Naive thymus-derived CD8-positive, alpha-beta T cell (primary cell): ENCODE measurements around the gene NTN1. TPM values are rescaled to one million over a fixed set of nuclear protein-coding genes. Genes with fewer than 3 reads are reported as not detected.
"Not testable (repeated sequence)": the region's sequence is repeated elsewhere in the genome, so short reads cannot be mapped to it uniquely, and the experiment has no call there.

Source experiments
- ATAC-seq, 2 donors: fragments of 150-1000 bp; cut with Tn5 transposase in 1 of 2; sonication (Bioruptor Pico), chemical (Tn5 transposase) in 1 of 2; 1 replicate in 1 of 2; 2 replicates in 1 of 2; pipeline ENCODE4 v1.10.0; 2021; ENCODE audit warnings: mild to moderate bottlenecking in 2 of 2, moderate library complexity in 2 of 2
- POLR2A ChIA-PET: fragments of 350-600 bp; sonication (Branson Sonifier 250); formaldehyde crosslinking; loops from one replicate; lab custom pipeline; 2021; ENCODE audit warnings: antibody characterized with exemption; lab: Charles Lee
- DNase-seq, 10 donors: peaks; one replicate each; pipeline versions ENCODE4 v3.0.0 to v3.0.0-alpha.2; 2020 to 2022
- H3K27ac Mint-ChIP-seq, 10 donors: one replicate each; pipeline ENCODE4 v1.8.0; 2020 to 2022; ENCODE audit warnings: mild to moderate bottlenecking in 10 of 10, mixed read lengths in 10 of 10, moderate library complexity in 4 of 10, inconsistent platforms in 1 of 10
- H3K27me3 Mint-ChIP-seq, 5 donors: one replicate each; pipeline ENCODE4 v1.8.0; 2021 to 2022; ENCODE audit warnings: mixed read lengths in 5 of 5
- H3K36me3 Mint-ChIP-seq, 3 donors: one replicate each; pipeline ENCODE4 v1.8.0; 2020 to 2022; ENCODE audit warnings: mixed read lengths in 3 of 3, mild to moderate bottlenecking in 2 of 3, inconsistent platforms in 1 of 3
- H3K4me1 Mint-ChIP-seq, 4 donors: one replicate each; pipeline ENCODE4 v1.8.0; 2021 to 2022; ENCODE audit warnings: mixed read lengths in 4 of 4
- H3K4me3 Mint-ChIP-seq, 10 donors: one replicate each; pipeline ENCODE4 v1.8.0; 2020 to 2022; ENCODE audit warnings: mild to moderate bottlenecking in 10 of 10, mixed read lengths in 10 of 10, moderate library complexity in 6 of 10, inconsistent platforms in 1 of 10
- H3K9me3 Mint-ChIP-seq, 9 donors: one replicate each; pipeline ENCODE4 v1.8.0; 2020 to 2022; ENCODE audit warnings: mixed read lengths in 9 of 9, mild to moderate bottlenecking in 3 of 9, inconsistent platforms in 1 of 9, moderate library complexity in 1 of 9
- polyA plus RNA-seq, 3 donors: library from polyadenylated mRNA; unstranded; fragments of 300-500 nt; fragmentation: Illumina TruSeq; gene quantifications; one replicate each; pipeline ENCODE4 v1.2.3, GENCODE V29; 2021
- total RNA-seq, 8 experiments: library from RNA in 2 of 8; stranded (reverse) in 2 of 8; gene quantifications; one replicate each; pipeline ENCODE4 v1.2.3 and lab custom pipeline; 2021 to 2026

The NTN1 gene
- total and polyA plus RNA-seq, 5 experiments from 2014 or later, result 0.05 TPM; not detected in 4

DNA sequence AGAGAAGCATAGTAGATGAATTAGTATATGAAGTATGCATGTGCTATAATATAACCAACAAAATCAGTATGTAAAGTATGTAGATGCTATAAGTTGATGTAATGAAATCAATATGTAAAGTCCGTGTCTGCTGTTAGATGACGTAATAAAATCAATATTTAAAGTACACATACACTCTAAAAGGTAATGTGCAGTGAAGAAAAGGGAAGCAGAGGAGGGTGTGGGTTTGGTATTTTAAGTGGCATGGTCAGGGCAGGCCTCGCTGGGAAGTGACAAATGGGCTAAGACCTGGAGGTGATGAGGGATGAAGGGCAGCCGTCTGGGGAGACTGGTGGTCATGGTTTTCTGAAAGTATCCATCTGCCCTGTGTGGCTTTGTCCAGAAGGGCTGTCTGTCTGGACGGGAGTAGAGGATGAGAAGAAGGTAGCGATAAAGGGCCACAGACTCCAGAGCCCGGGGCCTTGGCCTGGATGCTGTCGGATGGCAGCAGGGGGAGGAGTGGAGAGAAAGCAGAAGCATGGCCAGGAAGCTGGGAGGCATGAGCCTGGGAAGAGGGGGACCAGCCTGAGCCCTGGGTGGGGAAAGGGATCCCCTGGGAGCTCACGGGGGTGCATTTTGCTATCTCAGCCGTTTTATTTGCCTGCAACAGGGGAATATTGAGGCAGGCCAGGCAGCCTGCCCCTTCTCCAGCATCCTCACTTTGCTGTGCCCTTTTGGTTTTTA, 121.6 kb downstream of the NTN1 start:
- H3K27ac Mint-ChIP-seq, result no peak overlapping the region
- ATAC-seq, result no peak
- no peaks in the 10 kb centered on the region for H3K9me3 Mint-ChIP-seq
- POLR2A ChIA-PET, result no interaction called here
- no peak for DNase-seq
- no peaks in the 10 kb centered on the region for H3K36me3 Mint-ChIP-seq
- no peak overlapping the region for H3K4me3 Mint-ChIP-seq
- peaks cover 0 to 2% (median 0%) of the 10 kb centered on the region in 4 donors for H3K4me1 Mint-ChIP-seq
- H3K27me3 Mint-ChIP-seq, result no peaks in the 10 kb centered on the region

DNA sequence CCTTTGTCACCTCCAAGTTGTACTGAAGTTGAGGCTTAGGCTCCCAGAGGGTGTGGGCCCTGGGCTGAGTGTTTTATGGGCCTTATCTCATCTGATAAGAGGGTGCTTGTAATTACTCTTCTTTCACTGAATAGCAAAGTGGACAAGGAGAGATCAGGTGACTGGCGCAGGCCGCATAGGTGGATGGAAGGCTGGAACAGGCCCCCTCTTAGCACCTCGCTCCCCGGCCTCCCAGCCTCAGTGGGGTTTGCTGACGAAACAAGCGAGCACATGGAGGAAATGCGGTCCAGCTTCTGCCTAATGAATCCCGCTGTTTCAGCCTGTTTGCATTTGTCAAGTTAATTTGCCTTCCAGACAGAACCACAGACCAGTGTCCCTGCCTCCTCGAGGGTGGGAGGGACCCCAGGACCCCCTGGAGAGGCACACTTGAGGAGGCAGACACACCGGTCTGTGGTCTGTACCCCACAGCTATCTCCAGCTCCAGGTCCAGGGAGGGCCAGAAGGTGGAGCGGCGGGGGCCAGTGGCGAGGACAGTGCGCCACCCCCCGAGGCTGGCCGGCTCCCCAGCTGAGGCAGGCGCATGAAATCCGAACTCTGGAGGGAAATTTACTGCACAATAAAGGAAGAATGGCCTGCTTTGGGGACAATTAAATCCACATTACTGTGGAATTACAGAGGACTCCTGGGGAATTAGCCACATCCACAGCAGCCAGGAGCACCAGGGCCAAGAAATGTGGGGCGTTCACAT, 123.4 kb downstream of the NTN1 start:
- Mint-ChIP-seq H3K4me1 (peaks cover 0 to 2% (median 0%) of the 10 kb centered on the region in 4 donors), H3K36me3 (no peaks in the 10 kb centered on the region), H3K27me3 (peaks cover 0 to 3% (median 0%) of the 10 kb centered on the region in 5 donors), H3K9me3 (no peaks in the 10 kb centered on the region), H3K4me3 (no peak overlapping the region), H3K27ac (no peak overlapping the region)
- POLR2A ChIA-PET, result no interaction called here
- ATAC-seq (no peak), DNase-seq (no peak)

DNA sequence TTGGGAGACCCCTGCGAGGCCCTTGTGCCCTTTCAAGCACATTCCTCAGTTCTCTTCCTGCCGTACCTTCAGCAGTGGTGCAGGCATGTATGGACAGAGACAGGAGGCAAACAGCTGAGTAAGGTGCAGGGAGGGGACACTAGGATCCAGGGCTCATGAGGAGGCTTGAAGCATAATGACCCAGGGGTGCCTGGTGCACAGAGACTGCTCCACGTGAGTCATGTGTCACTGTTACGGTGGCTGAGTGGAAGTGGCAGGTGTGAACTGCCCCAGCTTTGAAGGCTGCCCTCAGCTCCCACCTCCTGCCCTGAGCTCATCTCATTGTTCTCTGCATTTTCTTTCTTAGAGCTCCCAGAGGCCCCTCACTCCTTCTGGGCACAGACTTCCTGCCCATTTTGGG, 124.8 kb downstream of the NTN1 start:
- Mint-ChIP-seq H3K4me1 (peaks cover 0 to 2% (median 0%) of the 10 kb centered on the region in 4 donors), H3K27ac (peak overlapping the region in 1 of 10 donors; percentile 34), H3K4me3 (no peak overlapping the region), H3K9me3 (no peaks in the 10 kb centered on the region), H3K27me3 (peaks cover 0 to 3% (median 0%) of the 10 kb centered on the region in 5 donors), H3K36me3 (no peaks in the 10 kb centered on the region)
- no peak for DNase-seq
- POLR2A ChIA-PET, result no interaction called here
- no peak for ATAC-seq

DNA sequence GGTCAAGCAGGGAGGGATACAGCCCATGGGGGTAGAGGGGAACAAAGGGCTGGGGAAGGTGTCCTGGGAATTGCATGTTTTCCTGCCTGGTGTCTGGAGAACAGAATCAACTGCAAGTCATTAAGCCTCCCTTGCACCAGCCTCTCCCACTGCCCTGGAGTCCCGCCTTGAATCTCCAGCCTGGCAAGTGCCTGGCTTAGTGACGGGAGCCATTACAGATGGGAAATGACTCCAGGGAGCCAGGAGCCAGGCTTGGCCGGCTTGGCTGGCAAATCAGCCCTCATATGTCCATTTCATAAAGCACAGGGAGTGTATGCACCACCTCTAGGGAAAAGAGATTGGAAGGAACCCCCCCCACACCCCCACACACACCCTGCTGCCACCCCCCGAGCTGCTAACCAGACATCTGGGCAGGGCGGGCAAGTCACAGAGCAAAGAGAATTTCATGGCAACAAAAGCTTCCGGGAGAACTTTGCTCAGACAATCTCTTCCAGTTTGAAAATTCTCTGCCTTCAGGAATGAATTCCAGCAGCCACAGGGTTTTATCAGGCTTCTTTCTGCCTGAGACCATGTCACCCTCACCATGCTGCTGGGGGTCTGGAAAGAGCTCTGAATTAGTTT, 127.7 kb downstream of the NTN1 start:
- Mint-ChIP-seq H3K36me3 (no peaks in the 10 kb centered on the region), H3K4me3 (no peak overlapping the region), H3K27ac (peak overlapping the region in 1 of 10 donors; percentile 33), H3K9me3 (no peaks in the 10 kb centered on the region), H3K27me3 (peaks cover 0 to 3% (median 0%) of the 10 kb centered on the region in 5 donors), H3K4me1 (no peaks in the 10 kb centered on the region)
- DNase-seq, result no peak
- POLR2A ChIA-PET, result no interaction called here
- no peak for ATAC-seq

DNA sequence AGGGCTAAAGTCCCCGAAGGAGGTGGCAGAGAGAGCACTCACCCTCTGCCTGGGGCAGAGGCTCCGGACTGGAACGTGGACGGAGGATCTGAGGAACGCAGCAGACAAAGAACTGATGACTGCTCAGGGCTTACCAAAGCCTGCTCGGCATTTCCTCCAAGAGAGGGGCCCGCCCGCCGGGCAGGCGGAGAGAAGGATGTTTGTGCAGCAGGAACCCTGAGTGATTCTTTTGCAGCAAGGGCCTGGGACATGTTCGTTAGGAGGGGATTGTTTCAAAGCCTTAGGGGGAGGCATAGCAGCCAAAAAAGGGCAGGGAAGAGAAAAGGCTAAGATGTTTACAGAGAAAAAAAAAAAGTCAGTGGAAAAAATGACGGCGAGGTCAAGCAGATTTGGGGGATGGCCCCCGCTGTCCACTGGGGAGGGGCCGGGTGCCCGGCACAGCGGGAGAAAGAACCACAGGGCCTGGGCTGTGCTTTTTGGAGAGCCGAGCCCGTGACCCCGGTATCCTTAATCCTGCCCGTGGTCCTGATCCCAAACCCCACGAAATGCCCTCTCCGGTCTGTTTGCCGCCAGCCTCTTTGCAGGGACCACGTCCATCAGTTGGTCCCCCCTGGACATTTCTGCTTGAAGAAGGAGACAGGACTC, 129.3 kb downstream of the NTN1 start:
- no peak overlapping the region for H3K4me3 Mint-ChIP-seq
- H3K36me3 Mint-ChIP-seq, result no peaks in the 10 kb centered on the region
- no peak for ATAC-seq
- H3K9me3 Mint-ChIP-seq, result no peaks in the 10 kb centered on the region
- DNase-seq, result no peak
- POLR2A ChIA-PET, result no interaction called here
- no peaks in the 10 kb centered on the region for H3K4me1 Mint-ChIP-seq
- H3K27me3 Mint-ChIP-seq, result peaks cover 0 to 3% (median 0%) of the 10 kb centered on the region in 5 donors
- H3K27ac Mint-ChIP-seq, result peak overlapping the region in 1 of 10 donors; percentile 34

DNA sequence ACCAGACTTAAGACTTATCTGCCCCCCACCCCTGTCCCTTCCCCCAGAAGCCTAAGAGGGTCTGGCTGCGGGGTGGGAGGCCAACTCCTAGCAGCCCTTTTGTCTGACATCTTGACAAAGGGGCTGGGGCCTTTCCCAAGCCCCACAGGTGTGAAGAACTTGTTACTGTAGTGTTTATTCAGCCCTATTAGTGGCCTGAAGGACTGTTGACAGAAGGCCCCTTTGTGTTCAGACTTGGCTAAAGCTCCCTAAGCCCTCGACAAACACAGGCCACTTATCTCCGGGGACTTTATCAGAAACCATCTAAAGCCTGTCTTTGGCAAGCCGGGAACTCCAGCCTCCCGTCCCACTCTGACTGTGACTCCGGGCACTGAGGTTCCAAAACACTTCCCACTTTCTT, 129.8 kb downstream of the NTN1 start:
- no peaks in the 10 kb centered on the region for H3K36me3 Mint-ChIP-seq
- POLR2A ChIA-PET, result no interaction called here

DNA sequence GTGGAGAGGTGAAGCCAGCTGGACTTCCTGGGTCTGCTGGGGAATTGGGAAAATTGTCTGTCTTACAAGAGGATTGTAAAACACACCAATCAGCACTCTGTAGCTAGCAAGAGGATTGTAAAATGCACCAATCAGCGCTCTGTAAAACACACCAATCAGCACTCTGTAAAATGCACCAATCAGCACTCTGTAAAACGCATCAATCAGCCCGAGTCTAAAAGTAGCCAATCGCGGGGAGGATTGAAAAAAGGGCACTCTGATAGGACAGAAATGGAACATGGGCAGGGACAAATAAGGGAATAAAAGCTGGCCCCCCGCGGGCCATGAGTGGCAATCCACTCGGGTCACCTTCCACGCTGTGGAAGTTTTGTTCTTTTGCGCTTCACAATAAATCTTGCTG, 130.4 kb downstream of the NTN1 start:
- H3K4me1 Mint-ChIP-seq, H3K4me3 Mint-ChIP-seq, H3K36me3 Mint-ChIP-seq, H3K27ac Mint-ChIP-seq, H3K9me3 Mint-ChIP-seq, DNase-seq, ATAC-seq, POLR2A ChIA-PET, H3K27me3 Mint-ChIP-seq: not testable (repeated sequence)

More for the DNA sequence above, 129.8 kb downstream of the NTN1 start:
- no peak for ATAC-seq
- Mint-ChIP-seq H3K27me3 (peaks cover 0 to 3% (median 0%) of the 10 kb centered on the region in 5 donors), H3K27ac (peak overlapping the region in 1 of 10 donors; percentile 34), H3K9me3 (no peaks in the 10 kb centered on the region), H3K4me3 (no peak overlapping the region), H3K4me1 (no peaks in the 10 kb centered on the region)
- no peak for DNase-seq

DNA sequence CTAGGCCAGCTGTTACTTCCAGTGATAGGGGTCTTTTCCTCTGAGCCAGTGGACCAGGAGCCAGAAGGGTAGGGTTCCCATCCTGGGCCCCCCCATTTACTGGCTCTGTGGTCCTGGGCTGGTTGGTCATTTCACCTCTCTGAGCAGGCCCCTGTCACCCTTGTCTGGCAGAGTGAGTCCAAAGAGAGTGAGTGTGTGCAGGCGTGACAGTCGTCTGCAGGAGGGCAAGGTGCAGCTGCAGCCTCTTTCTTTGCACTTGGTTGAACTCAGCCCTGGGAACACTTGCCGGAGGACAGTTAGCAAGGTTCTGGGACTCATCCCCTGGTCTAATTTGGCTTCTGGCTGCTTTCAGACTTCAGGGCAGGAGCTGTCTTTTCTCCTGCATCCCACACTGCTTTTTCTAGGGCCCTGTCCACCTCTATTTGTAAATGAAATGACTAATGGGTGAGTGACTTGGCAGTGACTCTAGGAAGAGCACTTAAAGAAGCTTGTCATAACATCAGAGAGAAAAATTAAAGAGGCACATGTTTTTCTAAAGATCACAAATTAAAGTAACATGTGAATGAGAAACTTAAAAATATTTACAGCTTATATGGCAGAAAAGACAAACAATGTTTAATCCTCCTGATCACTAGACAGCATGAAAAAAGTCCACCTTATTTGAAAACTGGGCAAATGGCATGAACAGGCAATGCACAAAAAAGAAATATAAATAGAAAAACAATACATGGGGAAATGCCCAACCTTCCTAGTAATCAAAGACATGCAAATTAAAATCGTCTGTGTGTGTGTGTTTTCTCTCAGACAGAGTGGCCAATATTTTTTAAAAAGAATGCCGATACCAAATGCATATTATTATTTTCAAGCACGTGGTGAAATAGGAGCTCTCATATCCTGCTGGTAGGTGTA, 137.5 kb downstream of the NTN1 start:
- Mint-ChIP-seq H3K27me3 (peaks cover 0 to 3% (median 0%) of the 10 kb centered on the region in 5 donors), H3K4me3 (no peak overlapping the region), H3K4me1 (no peaks in the 10 kb centered on the region), H3K36me3 (peaks cover 0 to 6% (median 3%) of the 10 kb centered on the region in 3 donors), H3K9me3 (peaks cover 0 to 9% (median 0%) of the 10 kb centered on the region in 9 donors), H3K27ac (no peak overlapping the region)
- ATAC-seq (no peak), DNase-seq (no peak)
- POLR2A ChIA-PET, result no interaction called here

DNA sequence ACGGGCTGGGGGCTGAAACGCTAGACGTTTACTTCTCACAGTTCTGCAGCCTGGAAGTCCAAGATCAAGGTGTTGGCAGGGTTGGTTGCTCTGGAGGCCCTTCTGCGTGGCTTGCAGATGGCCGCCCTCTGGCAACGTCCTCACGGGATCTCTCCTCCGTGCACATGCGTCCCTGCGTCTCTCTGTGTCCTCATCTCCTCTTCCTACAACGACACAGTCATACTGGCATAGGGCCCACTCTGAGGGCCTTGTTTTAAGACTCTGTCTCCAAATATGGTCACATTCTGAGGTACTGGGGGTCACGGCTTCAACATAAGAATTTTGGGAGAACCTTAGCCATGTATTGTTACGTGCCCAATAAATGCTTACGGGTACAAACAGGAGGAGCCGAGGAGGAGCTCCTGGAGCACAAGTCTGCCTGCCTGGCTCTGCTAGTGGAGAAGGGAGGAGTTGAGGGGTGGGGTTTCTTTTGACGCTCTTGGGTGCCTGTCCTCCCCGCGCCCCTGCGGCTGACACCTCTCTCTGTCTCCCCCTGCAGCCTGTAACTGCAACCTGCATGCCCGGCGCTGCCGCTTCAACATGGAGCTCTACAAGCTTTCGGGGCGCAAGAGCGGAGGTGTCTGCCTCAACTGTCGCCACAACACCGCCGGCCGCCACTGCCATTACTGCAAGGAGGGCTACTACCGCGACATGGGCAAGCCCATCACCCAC, 141.1 kb downstream of the NTN1 start:
- Mint-ChIP-seq H3K4me3 (no peak overlapping the region), H3K27ac (peak overlapping the region in 1 of 10 donors; percentile 40), H3K27me3 (peaks cover 0 to 3% (median 0%) of the 10 kb centered on the region in 5 donors), H3K36me3 (peaks cover 0 to 6% (median 3%) of the 10 kb centered on the region in 3 donors), H3K4me1 (no peaks in the 10 kb centered on the region), H3K9me3 (peaks cover 0 to 9% (median 0%) of the 10 kb centered on the region in 9 donors)
- DNase-seq, result no peak
- POLR2A ChIA-PET, result no interaction called here
- ATAC-seq, result no peak

DNA sequence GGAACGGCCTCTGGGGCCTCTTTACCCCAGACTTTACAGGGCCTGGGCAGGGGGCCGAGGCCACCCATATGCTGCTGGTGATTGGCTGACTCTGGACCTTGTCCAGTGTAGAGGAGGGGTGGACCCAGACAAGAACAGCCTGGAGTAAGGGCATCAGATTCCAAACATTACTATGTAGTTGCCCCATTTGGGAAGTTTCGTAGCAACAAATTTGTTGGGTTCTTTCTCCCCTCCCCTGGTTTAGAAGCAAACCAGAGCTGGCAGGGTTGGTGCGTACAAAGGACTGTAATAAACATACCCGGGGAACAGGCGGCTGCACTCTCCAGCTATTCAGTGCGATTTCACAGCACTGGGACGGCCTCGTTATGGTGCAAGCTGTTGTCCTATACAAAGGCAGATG, 145.5 kb downstream of the NTN1 start:
- Mint-ChIP-seq H3K27ac (no peak overlapping the region), H3K4me3 (no peak overlapping the region), H3K9me3 (peaks cover 0 to 3% (median 0%) of the 10 kb centered on the region in 9 donors), H3K27me3 (peaks cover 1 to 10% (median 4%) of the 10 kb centered on the region in 5 donors), H3K4me1 (no peaks in the 10 kb centered on the region), H3K36me3 (no peaks in the 10 kb centered on the region)
- no peak for DNase-seq
- POLR2A ChIA-PET, result no interaction called here
- ATAC-seq, result no peak

DNA sequence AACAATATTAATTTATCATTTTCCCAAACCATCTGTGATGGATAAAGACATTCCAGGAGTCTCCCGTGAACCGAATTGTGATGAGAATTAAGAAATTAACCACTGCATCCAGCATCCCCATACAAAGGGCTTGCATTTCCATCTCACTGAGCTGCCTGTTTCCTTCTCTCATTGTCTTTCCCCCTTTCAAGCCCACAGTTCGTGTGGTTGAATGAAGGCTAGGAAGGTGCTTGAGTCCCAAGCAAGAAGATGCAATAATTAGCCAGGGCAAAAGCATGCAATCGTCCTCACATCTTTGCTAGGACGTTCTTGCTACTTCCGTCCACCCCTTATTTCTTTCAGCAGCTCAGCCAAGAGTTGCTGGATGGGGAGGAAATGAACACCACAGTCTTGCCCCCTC, 146.1 kb downstream of the NTN1 start:
- ATAC-seq, result no peak
- DNase-seq, result no peak
- Mint-ChIP-seq H3K4me3 (no peak overlapping the region), H3K27me3 (peaks cover 1 to 10% (median 4%) of the 10 kb centered on the region in 5 donors), H3K4me1 (no peaks in the 10 kb centered on the region), H3K27ac (no peak overlapping the region), H3K9me3 (peaks cover 0 to 3% (median 0%) of the 10 kb centered on the region in 9 donors), H3K36me3 (no peaks in the 10 kb centered on the region)
- POLR2A ChIA-PET, result no interaction called here
